CD4-positive, alpha-beta T cell treated with Interleukin-21 for 1 hour (primary cell): ENCODE data around the gene EIF4EBP3.
"Not testable (repeated sequence)": the region's sequence is repeated elsewhere in the genome, so short reads cannot be mapped to it uniquely, and the experiment has no call there.

Source experiments
- DNase-seq: peaks from one replicate; pipeline ENCODE4 v3.0.0-alpha.2; 2020

Gene EIF4EBP3

GRCh38 chr5:140588311-140589070 lies 41.0 kb downstream of the EIF4EBP3 start:
- no peak for DNase-seq

GRCh38 chr5:140590861-140591260 lies 43.4 kb downstream of the EIF4EBP3 start:
- no peak for DNase-seq

- no peak for DNase-seq
These were observed 44.4 kb downstream of the EIF4EBP3 start for GRCh38 chr5:140591747-140592372.

DNA sequence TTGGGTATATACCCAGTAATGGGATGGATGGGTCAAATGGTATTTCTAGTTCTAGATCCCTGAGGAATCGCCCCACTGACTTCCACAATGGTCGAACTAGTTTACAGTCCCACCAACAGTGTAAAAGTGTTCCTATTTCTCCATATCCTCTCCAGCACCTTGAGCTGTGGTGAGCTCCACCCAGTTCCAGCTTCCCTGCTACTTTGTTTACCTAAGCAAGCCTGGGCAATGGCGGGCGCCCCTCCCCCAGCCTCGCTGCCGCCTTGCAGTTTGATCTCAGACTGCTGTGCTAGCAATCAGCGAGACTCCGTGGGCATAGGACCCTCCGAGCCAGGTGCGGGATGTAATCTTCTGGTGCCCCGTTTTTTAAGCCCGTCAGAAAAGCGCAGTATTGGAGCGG lies 45.6 kb downstream of the EIF4EBP3 start:
- DNase-seq = not testable (repeated sequence)

DNA sequence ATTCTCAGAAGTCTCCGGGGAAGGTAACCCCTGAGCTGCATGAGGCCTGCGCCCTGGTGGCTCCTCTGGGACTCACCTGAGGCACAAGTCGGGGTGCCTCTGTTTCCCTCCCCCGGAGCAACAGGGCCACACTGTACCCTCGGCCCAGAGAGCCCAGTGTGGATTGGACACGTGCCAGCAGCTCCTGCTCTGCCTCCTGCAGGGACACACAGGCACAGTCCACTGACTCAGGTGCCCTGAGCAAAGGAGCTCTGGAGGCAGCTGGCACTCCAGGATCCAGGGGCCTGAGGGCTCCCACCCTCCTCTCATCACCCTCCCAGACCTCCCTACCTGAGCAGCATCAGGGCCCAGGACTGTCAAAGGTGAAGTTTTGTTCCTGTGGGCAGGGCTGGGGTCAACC lies 46.7 kb downstream of the EIF4EBP3 start:
- DNase-seq = no peak

DNA sequence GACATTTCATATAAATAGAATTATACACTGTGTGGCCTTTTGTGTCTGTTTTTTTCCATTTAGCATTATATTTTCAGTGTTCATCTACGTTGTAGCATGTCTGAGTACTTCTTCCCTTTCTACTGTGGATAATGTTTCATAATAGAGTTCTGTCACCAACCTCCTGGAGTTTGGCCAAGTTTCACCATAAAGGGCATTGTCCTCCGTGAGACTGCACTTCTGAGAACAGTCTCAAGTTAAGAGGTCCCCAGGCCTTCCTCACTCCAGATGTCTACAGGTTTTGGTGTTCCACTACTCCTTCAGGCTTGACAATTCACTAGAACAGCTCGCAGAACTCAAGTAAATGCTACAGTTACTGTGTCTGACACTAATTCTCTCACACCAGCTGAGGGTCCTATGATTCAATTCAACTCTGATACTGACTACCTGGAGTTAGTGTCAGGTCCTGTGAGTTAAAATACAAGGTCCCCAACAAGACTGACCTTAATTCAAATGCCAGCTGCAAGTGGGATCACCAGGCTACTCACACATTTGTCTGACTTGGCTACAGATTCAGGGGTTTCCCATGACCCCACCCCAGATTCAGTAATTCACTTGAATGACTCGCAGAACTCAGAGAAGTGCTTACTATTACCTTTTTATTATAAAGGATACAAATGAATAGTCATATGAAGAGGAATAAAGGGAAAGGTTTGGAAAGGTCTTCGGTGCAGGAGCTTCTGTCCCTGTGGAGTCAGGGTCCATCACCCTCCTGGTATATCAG lies 48.3 kb downstream of the EIF4EBP3 start:
- DNase-seq = peak; percentile 11

- no peak for DNase-seq
These were observed 48.9 kb downstream of the EIF4EBP3 start for GRCh38 chr5:140596321-140596741.

GRCh38 chr5:140598836-140599235 lies 51.4 kb downstream of the EIF4EBP3 start:
- no peak for DNase-seq
